Measurements from ENCODE around the gene TRUB2. TPM values are rescaled to one million over a fixed set of nuclear protein-coding genes. Genes with fewer than 3 reads are reported as not detected.

The TRUB2 gene
- total and polyA plus RNA-seq, 2 of the 8 experiments (the other 6 are each of a cell fraction or from before 2014, with no cell fraction given): 20.7 to 37.8 TPM

- no peak for TF ChIP-seq ATF3 (IDR thresholded peaks at IDR 0.05; ENCODE audit: insufficient read depth, low read depth, low read length)
- TF ChIP-seq RNF2 (IDR thresholded peaks at IDR 0.05; ENCODE audit: borderline replicate concordance, low read depth, low read length, missing control alignments, poor library complexity, severe bottlenecking): no peak
- TF ChIP-seq KDM4A (IDR thresholded peaks at IDR 0.05; ENCODE audit: low read depth, low read length, severe bottlenecking): peak; percentile 64
- no peak for TF ChIP-seq KDM1A (IDR thresholded peaks at IDR 0.05; ENCODE audit: borderline replicate concordance, low read length)
- peak; percentile 61 to 67; a peak in 1 of 4 replicates for TF ChIP-seq SIN3A (conservative IDR thresholded peaks at IDR 0.05 in 1 of 2, IDR thresholded peaks at IDR 0.05 in 1 of 2; ENCODE audit: low read depth in 1 of 2, low read length in 2 of 2)
These were observed 46.8 kb downstream of the TRUB2 start, which contains the start of gene GOLGA2 (continued) for GRCh38 chr9:128275198-128276007.
